Cerebellar nuclear complex (tissue), 1 donor: ENCODE data around the gene ENTHD1.
"Not testable (repeated sequence)": the region's sequence is repeated elsewhere in the genome, so short reads cannot be mapped to it uniquely, and the experiment has no call there.

Source experiments
- DNase-seq, 2 experiments: peaks; one replicate each; lab custom pipeline; 2025; lab: John Stamatoyannopoulos, UW

Gene ENTHD1

DNA sequence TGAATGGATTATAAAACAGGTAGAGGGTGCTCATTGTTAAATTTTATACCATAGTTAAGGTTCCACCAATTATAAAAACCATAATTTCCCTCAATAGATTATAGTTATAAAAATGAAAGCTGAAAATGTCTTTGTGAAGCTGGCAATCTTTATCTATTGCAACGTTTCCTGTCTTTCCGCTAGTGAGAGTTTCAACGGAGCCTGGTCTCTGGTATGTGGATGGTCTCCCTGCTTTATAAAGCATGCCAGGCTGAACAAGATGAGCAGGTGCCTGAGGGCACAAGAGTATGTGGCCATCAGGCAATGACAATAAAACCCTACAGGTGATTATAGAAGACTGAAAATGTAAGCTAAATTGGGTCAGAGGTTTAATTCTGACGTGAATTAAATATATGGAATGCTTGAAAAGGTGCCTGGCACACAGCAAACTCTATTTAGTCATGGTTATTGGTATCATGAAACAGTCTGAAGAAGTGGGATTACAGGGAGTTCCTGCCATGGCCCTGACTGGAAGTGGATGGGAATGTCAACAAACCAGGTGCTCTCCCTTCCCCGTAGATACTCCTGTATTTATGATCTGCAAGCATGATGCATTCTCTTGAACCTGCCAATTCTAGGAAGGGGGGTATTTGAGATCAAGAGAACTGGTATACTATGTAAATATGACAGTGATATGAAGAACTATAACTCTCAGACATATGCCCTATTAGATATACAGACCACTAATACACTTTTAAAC lies 115.7 kb downstream of the ENTHD1 start:
- DNase-seq, result no peak

DNA sequence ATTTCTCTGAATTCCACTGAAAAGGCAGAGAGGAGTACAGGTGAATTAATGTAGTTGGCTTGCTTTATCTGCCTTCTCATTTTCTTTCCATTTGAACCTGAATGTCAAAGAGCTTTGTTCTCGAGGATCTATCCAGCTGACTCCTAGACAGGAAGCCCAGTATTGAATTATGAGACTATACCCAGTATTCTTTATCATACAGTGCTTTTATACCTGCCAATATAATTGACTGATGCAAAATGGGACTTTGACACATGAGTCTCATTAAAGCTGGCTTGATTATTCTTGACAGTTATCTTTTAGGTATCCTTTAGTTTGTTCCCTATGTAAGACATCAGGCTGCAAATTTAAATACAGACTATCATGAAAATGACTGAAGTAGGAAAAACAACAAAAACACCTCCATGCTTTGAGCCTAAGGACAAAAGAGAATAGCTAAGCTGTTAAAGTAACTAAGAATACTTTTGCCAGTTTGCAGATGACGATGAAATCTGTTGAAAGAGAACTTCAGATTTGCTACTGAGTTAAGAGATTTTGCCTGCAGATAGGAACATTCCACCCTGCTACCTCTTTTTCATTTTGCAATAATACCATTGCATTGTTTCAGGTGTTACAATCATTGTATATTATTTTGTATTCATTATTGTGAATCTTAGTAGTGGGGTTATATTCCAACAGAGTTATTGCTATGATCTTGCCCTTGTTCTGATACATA lies 117.1 kb downstream of the ENTHD1 start:
- DNase-seq, result no peak

DNA sequence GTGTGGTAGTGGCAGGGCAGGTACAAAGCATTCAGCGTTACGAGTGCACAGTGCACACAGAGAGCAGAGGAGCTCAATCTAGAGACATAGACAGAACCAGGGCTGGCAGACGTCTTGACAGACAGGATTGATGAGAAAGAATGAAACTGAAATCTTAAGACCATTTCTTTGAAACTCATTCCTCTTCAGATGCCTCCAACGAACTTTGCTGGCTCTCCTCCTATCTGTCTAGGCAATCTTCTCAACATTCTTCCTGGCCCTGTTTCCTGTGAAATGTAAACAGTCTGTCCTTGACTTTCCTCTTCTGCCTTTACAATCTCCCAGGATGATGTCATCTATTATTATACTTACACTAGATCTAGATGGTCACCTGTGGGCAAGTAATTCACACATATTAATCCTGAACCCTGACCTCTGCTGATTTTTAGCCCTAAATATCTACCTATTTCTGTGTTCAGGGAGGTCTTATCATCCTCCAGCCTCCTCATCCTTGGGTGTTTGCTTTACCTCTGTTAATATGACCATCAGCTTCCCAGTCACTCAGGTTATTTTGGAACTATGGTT lies 119.5 kb downstream of the ENTHD1 start:
- no peak for DNase-seq

DNA sequence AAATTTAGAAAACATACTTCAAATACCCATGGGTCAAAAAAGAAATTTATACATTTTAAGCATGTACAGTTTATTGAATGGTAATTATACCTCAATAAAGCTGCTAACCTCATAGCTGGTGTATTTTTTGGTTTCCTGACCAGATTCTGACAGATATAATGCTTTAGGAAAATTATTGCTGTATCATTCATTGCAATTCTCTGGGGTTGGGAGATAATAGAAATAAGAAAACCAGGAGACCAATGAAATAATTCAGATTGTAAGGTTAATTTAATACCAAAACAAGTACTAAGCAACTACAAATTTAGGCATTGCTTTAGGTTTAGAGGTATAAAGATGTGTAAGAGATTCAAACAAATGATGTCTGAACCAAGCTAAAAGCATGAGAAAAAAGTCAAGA lies 120.1 kb downstream of the ENTHD1 start:
- no peak for DNase-seq

DNA sequence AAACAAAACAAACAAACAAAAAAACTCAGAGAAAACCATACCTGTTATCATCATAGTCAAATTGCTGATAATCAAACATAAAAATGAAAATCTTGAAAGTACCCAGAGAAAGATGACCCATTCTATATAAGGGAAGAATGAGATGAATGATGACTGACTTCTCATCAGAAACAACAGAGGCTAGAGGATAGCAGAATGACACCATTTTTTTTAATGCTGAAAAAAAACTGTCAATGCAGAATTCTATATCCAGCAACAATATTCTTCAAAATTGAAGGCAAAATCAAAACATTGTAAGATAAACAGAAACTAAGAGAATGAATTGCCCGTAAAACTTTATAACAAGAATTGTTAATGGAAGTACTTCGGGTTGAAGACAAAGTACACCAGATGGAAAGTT lies 122.1 kb downstream of the ENTHD1 start:
- DNase-seq, result no peak

DNA sequence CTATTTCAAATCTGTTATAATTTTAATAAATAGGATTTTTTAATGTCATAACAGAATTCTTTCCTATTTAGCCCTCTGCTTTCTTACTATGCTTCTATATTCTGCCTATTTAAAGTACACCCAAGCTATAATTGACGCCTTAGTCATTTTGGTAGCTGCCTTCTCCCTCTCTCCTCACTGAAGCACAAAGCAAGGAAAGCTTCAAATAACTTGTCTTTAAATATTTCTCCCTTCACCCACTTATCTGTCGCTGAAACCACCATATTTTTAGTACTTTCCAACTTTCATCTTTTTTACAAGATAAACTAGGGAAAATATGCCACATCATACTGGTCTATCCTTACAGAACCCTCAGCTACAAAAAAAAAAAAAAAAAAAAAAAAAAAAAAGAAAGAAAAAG lies 127.9 kb downstream of the ENTHD1 start:
- DNase-seq, result no peak

DNA sequence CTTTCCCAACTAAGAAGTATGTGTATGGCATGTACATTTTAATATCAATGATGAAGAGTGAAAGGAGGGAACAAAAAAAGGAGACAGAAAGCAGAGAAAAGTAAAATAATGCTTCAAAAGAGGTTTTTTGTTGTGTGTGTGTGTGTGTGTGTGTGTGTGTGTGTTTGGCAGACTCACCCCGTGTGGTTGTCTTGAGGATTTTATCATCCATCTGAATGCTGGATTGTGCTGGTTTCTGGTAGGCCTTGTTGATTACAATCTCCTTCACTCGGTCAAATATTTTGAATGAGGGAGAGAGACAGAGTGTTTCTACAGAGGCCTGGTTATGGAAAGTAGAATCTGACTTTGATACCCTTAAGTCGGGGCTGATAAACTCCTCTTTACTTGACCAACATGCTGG lies 128.5 kb downstream of the ENTHD1 start:
- no peak for DNase-seq

DNA sequence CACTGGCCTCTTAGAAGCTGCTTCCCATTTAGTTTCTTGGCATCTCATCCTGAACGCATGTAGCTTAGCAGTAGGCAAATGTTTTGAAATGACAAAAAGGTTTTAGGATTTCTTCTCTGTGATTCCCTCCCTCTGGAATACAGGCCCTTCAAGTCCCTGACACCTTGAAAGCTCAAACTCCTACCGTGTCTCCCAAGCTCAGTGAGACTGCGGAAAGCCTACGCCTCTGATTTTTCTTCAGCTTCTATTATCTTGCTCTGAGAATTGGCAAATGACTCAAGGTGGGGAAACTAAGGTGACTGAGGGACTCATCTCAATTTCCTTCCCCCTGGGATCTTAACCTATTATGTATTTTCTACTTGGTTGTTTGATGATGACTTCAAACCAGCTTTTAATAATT lies 130.3 kb downstream of the ENTHD1 start:
- no peak for DNase-seq

DNA sequence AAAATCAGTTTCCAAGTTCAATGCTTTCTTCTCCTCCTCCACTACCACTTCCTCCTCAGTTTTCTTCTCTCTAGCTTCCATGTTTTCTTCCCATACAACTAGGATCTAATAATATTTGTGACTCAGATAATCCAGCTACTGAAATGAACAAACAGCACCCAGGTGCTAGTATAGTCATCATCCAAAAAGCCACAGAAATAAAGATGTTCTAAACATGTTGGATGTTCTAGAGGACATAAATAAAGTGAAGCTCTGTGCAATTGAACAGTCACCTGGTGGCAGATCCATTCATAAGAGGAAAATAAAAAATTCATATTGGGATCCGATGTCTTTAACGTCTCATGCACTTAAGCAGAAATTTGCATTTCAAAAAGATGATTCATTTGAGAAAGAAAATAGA lies 142.8 kb downstream of the ENTHD1 start:
- DNase-seq, result no peak

DNA sequence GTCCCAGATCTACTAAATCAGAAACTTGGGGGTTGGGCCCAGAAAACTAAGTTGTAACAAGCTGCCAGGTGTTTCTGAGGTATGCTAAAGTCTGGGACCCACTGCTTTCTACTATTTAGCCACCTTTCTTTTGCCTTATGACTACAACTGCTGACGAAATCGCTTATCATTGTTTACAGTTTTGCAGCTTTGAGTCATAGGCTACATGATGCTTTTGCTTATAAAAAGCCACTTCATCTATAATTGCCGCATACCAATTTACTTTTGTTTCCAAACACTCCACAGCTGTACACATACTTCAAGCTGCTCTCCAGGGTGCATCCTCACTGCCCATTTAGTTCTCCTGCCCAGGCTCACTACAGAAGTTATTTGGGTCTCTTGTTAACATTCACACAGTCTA lies 144.7 kb downstream of the ENTHD1 start:
- DNase-seq, result no peak

DNA sequence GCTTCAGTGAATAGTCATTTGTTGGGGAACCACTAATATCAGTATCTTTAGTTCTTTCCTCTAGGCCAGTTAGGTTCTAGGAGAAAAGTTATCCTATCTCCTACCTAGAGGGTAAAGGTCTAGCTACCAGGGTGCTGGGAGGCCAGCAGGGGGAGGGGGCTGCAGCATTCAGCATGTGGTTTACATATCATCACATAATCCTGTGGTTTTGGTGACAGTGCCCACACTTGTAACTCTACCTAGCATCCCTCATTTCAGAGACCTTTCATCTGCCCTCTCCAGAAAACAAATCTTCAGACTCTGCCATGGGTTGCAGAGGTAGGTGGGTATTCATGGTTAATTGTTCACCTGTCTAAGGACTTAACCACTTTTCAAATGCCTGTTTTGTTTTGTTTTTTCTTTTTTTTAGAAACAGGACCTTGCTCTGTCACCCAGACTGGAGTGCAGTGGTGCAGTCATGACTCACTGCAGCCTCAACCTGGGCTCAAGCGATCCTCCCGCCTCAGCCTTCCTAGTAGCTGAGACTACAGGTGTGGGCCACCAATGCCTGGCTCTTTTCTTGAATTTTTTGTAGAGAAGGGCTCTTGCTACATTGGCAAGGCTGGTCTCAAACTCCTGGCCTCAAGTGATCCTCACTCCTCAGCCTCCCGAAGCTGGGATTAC lies 146.8 kb downstream of the ENTHD1 start:
- DNase-seq, result no peak

DNA sequence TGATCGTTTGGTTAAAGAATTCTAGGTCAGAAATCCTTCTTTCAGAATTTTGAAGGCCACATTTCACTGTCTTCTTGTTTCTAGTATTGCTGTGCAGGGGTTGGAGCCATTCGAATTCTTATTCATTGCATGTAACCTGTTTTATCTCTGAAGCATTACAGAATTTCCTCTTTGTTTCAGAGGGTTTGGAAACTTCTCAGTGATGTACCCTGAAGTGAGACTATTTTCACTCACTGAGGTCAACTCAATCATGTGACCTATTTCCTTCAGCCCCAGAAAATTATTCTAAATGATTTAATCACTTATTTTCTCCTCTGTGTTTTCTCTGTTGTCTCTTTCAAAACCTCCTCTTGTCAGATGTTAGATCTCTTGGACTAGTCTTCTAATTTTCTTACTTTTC lies 147.8 kb downstream of the ENTHD1 start:
- no peak for DNase-seq

DNA sequence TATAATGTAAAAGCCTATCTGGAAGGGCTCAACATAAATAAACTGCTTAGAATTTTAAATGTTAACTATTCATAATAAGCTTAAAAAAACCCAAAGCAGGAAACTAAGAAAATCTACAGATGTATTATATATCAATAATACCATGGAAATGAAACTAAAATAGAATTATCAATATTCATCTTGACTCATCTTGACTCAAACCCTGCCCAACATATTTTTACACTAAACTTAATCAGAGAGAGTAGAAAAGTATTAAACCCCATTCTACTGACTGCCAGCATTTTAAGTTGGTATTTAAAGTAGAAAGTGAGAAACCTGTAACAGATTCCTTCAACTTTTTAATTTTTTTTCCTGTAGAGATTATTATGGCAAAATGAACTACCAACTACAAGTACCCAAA lies 149.2 kb downstream of the ENTHD1 start:
- no peak for DNase-seq

DNA sequence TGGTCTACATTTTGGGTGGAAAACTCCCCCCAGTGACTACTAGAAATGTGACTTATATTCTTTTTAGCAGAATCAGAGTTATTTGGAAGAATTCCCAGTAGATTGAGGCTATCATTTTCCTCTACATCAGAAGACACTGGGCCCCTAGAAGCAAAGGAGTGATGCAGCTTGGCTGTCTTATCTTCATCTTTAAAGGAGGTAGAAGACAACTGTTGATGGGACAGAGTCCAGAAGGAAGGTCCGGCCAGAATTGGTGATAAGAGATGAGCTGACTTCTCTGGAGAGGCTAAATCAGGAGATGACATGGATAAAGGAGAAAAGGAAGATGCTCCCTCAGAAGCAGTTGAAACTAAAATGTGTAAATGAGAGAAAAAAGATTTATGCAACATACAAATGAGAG lies 149.6 kb downstream of the ENTHD1 start:
- no peak for DNase-seq

DNA sequence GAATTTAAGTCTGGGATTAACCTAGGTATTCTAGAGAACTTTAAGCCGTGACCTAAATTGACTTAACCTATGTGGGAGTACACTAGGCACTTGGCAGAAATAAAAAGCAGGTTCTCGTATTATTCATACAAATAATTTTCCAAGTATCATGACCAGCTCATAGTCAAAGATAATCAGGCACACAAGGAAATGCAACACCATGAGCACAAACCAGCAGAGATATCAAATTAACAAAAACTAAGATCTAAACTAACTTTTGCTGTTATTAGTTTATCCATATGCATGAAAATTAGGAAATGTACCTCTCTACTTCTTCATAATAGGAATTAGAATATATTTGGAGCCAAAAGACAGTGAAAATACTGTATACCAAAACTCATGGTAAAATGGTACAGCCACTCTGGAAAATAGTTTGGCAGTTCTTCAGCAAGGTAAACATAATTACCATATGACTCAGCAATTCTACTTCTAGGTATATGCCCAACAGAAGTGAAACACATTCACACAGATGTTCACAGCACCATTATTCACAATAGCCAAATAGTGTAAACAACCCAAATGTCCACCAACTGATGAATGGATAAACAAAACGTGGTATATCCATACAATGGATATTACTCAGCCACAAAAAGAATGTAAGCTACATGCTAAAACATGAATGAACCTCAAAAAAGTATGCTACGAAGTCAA lies 154.1 kb downstream of the ENTHD1 start:
- DNase-seq, result no peak

DNA sequence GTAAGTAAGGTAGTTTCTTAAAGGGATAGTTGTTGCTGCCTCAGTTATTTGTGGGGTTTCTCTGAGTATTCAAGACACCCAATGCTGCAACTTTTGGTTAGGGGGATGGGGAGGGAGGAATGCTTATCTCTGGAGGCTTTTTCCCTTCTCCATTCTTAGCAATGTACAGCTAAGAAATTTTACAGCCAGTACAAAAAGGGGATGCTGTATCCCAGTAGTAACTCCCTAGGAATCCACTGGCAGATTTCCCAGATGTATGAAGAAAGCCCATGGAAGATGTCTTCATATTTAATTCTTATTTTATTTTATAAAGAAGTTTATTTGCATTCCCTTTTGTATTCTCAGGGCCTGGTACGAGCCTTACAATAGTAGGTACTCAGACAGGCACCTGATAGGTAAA lies 154.8 kb downstream of the ENTHD1 start:
- DNase-seq, result no peak

DNA sequence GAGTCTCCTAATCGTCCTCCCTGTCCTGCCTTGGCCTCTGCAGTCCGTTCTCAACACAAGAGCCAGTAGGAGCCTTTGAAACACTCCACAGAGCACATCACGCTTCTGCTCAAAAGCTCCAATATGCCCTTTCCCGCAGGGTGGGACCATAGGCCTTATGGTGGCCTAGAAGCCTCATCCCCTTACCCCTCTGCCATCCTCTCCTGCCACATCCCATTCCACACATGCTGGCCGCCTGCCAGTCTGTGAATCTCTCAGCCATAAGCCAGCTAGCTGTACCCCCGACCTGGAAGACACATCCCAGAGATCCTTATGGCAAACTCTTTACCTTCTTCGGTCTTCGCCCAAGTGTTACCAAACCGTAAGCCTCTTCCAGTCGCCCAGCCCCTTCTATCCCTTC lies 157.8 kb downstream of the ENTHD1 start:
- DNase-seq, result no peak

DNA sequence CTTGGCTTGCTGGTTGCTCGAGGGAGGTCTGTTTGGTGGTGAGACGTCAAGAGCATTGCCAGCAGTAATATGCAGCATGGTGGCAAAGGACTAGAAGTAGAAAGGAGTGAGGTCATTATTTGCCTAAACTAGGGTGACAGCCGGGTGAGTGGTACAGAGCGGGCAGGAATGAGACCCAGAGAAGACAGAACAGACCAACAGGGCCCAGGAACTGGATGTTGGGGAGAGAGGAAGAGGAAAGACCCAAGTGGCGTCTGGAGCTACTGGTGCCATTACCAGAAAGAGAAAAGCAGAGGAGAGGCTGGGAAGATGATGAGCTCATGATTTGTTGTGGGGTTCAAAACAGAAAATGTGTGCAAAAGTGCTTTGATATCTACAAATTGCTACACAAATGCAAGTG lies 158.7 kb downstream of the ENTHD1 start:
- no peak for DNase-seq

DNA sequence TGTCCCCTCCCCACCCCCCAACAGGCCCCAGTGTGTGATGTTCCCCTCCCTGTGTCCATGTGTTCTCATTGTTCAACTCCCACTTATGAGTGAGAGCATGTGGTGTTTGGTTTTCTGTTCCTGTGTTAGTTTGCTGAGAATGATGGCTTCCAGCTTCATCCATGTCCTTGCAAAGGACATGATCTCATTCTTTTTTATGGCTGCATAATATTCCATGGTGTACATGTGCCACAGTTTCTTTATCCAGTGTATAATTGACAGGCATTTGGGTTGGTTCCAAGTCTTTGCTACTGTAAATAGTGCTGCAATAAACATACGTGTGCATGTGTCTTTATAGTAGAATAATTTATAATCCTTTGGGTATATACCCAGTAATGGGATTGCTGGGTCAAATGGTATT lies 159.5 kb downstream of the ENTHD1 start:
- not testable (repeated sequence) for DNase-seq

DNA sequence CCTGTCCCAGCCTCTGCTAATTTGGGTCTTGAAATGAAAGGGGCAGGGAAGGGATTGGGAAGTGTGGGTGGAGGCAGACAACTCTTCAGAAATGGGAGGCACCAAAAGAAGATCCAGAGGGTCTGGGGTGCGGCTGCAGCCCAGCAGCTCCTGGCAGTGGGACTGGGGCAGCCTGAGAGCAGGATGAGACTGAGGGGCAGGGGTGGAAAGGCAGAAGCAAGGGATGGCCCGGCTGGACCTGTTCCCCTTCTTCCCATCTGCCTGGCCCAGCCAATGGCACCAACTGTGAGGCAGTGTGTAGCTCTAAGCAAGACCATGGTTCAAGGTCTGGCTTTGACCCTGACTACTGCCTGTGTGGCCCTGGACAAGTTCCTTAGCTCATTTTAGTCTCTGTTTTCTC lies 160.4 kb downstream of the ENTHD1 start:
- DNase-seq, result no peak

DNA sequence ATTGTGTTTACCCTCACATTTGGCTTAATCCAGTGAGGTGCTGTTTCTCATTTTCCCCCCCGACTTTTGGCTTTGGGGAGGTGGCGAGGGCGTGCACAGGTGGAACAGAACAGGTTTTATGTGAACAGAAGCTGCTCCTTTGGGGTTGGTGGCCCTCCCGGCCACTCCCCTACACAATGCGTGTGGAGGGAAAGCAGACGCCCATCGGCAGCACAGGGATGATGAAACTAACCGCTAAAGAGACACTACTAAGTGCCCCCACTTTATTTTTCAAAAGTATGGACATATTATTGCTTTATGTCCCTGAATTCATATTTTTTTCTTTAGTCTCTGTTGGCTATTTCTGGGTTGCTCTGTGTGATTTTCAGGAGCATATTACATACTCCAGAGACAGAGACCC lies 160.9 kb downstream of the ENTHD1 start:
- DNase-seq, result no peak

DNA sequence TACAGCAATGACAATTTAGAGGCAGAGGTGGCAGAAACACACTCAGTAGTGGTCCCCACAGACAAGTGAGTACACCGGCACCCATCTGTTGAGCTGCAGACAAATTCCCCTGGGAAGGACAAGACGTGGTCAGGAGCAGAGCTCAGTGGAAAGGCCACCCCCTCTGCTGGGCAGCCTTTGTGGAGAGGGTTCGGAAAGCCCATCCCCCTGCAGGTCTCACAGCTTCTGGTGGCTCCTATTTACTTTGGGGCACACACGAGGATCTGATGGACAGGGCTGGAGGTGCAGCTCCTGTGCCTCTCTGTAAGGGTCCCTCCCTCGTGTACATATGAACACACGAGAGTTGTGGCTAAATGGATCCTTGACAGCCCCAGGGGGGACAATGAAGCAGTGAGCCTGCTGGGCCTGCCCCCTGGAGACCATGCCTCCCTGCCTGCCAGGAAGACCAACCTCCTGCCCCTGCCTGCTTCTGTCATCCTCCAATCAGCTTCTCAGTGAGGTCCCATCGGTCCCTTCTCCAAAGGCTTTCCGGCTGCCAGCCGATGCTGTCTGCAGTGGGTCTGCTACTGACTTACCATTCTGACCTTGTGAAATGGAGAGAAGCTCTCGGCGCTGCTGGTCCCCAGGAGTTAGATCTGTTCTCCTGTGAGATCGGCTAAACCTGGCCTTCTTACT lies 161.5 kb downstream of the ENTHD1 start:
- no peak for DNase-seq
